AG04450 (cell line): ENCODE results near the gene FUZ. TPM values are rescaled to one million over a fixed set of nuclear protein-coding genes. Genes with fewer than 3 reads are reported as not detected.

ENCODE experiments used
- CTCF ChIA-PET: fragments of 300-600, 350-600 bp; formaldehyde crosslinking; extraction: SDS; loops from one replicate; lab custom pipeline; 2022; ENCODE audit warnings: antibody characterized with exemption, inconsistent platforms; lab: Charles Lee
- POLR2A ChIA-PET: fragments of 350-600 bp; formaldehyde crosslinking; extraction: SDS; loops from one replicate; lab custom pipeline; 2021; ENCODE audit warnings: antibody characterized with exemption, inconsistent platforms; lab: Yijun Ruan, JAX
- DNase-seq: peaks from one replicate; pipeline ENCODE4 v3.0.0-alpha.2; 2011; ENCODE audit warnings: low read depth, low spot score
- H3K27ac ChIP-seq: one replicate; pipeline ENCODE4 v1.5.1; 2012; ENCODE audit warnings: low read depth, low read length, control low read depth
- H3K27me3 ChIP-seq: one replicate; pipeline ENCODE4 v1.6.0; 2012; ENCODE audit warnings: low read length; ENCODE audit not compliant: control insufficient read depth, insufficient read depth
- H3K4me3 ChIP-seq: 2 replicates; pipeline ENCODE4 v1.5.1; 2011; ENCODE audit warnings: mild to moderate bottlenecking, low read depth, low read length, control low read depth
- H3K9me3 ChIP-seq: 2 replicates; pipeline ENCODE4 v1.5.1; 2012; ENCODE audit warnings: low read length; ENCODE audit not compliant: control insufficient read depth, insufficient read depth
- polyA minus RNA-seq: library from RNA; depleted of rRNA, polyadenylated mRNA; stranded (reverse); fragments of >200 nt; gene quantifications from 2 replicates; pipeline ENCODE4 v1.2.3, GENCODE V29; 2011; rRNA and poly(A)+ RNA removed
- polyA plus RNA-seq: library from polyadenylated mRNA; depleted of rRNA; stranded (reverse); fragments of >200 nt; gene quantifications from 2 replicates; pipeline ENCODE4 v1.2.3, GENCODE V29; 2011; rRNA removed
- TF ChIP-seq, protein P1 (sequence below): IDR thresholded peaks from 2 replicates; pipeline ENCODE4 v1.5.1; 2011; ENCODE audit warnings: low read depth, low read length, control low read depth, inconsistent platforms

The FUZ gene, protein sequence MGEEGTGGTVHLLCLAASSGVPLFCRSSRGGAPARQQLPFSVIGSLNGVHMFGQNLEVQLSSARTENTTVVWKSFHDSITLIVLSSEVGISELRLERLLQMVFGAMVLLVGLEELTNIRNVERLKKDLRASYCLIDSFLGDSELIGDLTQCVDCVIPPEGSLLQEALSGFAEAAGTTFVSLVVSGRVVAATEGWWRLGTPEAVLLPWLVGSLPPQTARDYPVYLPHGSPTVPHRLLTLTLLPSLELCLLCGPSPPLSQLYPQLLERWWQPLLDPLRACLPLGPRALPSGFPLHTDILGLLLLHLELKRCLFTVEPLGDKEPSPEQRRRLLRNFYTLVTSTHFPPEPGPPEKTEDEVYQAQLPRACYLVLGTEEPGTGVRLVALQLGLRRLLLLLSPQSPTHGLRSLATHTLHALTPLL
- polyA plus RNA-seq (6.9 and 9.0 TPM in 2 replicates), polyA minus RNA-seq (4.1 and 8.0 TPM in 2 replicates)

DNA sequence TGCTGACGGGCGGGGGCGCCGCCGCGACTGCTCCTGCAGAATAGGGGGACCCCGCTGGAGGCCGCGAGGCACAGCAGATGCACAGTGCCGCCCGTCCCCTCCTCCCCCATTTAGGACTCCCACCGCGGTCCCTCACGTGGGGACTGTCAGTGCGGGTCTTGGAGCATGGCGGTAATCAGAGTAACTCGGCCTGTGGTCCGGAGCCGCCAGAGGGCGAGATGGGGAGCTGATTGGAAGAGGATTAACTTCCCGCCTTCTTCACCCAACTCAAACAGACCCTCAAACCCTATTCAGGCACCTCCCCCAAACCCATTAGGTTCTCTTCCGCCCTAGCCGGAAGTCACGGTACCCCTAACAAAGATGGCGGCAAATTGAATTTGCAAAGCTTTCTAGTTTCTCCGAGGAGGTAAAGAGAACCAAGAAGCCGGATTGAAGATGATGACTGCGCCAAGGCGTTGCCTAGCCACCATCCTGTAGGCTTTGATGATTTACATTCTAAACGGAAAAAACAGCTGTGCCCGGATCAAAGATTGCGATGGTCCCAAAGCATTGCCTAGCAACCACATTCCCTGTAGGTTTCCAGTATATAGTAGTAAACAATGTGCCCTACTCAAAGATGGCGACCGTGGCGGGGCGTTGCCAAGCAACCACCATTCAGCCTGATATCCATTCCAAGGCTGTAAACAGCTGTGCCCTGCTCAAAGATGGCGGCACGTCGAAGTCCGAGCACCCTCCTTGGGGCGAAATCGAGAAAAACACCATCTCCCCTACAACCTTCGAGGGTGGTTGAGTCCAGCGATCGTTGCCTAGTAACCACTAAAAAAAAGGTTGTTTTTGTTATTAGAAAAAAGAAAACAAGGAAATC is at the start of gene FUZ:
Gene FUZ (minus strand): TSS at position 296 of the 865 bp plus-strand sequence. CDS start 186 bp downstream, at position 110.
- ChIA-PET CTCF (interaction anchor here (0.6 to 1.4 kb wide), 5 partner anchors 9 to 132 kb away, joined by 3 to 4 read pairs (median 3); partner anchors contain the start of gene PTOV1), POLR2A (interaction anchor here (0.6 to 1.3 kb wide), 5 partner anchors 37 to 56 kb away, joined by 3 to 7 read pairs (median 3); partner anchors contain the start of gene PTOV1)
- H3K27ac ChIP-seq = peak within 1 kb of the TSS; percentile 95
- DNase-seq = peak; percentile 97
- peak within 1 kb of the TSS; percentile 90 for H3K4me3 ChIP-seq
- TF ChIP-seq, protein P1, sequence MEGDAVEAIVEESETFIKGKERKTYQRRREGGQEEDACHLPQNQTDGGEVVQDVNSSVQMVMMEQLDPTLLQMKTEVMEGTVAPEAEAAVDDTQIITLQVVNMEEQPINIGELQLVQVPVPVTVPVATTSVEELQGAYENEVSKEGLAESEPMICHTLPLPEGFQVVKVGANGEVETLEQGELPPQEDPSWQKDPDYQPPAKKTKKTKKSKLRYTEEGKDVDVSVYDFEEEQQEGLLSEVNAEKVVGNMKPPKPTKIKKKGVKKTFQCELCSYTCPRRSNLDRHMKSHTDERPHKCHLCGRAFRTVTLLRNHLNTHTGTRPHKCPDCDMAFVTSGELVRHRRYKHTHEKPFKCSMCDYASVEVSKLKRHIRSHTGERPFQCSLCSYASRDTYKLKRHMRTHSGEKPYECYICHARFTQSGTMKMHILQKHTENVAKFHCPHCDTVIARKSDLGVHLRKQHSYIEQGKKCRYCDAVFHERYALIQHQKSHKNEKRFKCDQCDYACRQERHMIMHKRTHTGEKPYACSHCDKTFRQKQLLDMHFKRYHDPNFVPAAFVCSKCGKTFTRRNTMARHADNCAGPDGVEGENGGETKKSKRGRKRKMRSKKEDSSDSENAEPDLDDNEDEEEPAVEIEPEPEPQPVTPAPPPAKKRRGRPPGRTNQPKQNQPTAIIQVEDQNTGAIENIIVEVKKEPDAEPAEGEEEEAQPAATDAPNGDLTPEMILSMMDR = peak; percentile 45
- H3K9me3 ChIP-seq = no peaks in the 10 kb centered on the region; the same call in 1 of the 2 replicates
- H3K27me3 ChIP-seq = no peaks in the 10 kb centered on the region

DNA sequence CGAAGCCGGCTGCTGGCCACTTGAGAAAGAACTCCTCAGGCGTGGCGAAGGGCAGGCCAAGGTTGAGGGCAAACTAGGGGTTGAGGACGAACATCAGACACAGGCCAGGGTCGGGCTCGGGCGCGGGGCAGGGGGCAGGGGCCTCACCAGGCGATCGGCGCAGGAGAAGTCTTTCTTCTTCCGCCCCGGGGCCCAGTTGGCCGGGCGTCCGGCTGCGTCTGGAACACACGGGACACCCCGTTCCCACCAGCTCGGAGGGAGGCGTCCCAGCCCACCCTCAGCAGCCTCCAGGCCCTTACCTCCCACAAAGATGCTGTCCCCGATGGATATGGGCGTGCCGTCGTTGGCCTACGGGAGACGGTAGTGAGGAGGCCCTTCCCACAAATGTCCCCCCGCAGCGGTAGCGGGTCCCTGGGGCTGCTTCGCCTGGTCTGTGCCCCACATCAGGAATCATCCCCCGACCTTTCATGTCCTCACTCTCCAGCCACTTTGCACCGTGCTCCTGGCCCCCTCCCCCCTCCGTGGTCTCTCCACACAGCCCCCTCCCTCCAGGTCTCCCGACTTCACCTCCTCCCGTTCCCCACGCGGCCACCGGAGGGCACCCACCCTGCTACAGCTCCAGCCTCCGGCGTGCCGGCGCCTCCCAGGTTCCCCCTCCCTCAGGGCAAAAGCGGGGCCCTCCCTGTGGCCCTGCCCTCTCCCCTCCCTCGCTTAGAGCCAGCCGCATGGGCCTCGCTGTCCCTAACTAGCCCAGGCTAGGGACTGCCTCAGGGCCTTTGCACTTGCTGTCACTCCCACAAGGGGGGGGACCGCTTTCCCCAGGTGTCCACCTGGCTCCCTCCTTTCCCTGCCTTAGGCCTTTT is 49.5 kb upstream of the FUZ start:
- ChIA-PET POLR2A (no interaction called here), CTCF (interaction anchor here (0.8 kb wide), 1 partner anchor 273 kb away, joined by 3 read pairs; no protein-coding TSS in a partner anchor)

DNA sequence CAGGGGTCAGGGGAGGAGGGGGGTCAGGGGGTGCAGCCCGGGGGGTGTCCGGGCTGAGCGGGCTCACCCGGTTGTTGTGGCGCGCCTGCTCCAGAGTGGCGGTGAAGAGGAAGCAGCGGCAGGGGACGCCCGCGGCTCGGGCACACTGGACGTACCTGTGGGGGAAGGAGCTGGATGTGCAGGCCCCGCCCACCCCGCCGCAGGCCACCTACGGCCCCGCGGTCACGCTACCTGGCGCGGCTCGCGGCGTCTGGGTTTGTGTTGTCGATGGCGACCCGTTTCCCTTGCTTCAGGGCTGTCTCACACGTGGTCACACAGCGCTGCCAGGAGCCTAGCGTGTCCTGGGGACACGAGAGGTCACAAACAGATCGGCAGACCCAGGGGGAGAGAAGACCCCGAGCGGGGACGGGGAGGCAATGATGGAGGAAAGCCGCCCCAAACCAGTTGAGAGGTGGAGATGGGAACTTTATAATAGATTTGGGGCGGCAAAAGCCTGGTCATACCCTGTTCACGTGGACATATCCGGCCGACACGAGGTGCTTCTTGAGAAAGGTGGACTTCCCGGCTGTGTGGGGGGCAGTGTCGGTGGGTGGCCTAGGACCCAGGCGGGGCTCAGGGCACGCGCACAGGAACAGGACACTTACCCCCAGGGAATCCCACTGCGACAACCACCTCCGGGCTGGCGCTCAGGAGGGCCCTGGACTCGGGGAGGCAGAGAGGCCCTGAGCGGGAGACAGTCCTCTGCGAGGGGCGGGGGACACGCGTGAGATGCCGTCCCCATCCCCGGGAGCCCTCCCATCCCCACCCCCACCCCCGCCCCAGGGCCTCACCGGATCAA is 48.7 kb upstream of the FUZ start:
- POLR2A ChIA-PET = interaction anchor here (1.2 kb wide), 1 partner anchor 52 kb away, joined by 3 read pairs; no protein-coding TSS in a partner anchor

More for the DNA sequence above, 49.5 kb upstream of the FUZ start:
- H3K4me3 ChIP-seq = no peak overlapping the region
- H3K27me3 ChIP-seq = no peaks in the 10 kb centered on the region
- H3K27ac ChIP-seq = no peak overlapping the region
- H3K9me3 ChIP-seq = no peaks in the 10 kb centered on the region; the same call in 1 of the 2 replicates
- DNase-seq = no peak
- TF ChIP-seq, protein P1 = peak; percentile 36

More for the DNA sequence above, 48.7 kb upstream of the FUZ start:
- Histone ChIP-seq H3K4me3 (no peak overlapping the region), H3K27ac (no peak overlapping the region), H3K27me3 (no peaks in the 10 kb centered on the region), H3K9me3 (no peaks in the 10 kb centered on the region; the same call in 1 of the 2 replicates)
- no peak for DNase-seq
- CTCF ChIA-PET = no interaction called here
- TF ChIP-seq, protein P1 = no peak
